ENCODE data around the gene DOC2B.
"Not testable (repeated sequence)": the region's sequence is repeated elsewhere in the genome, so short reads cannot be mapped to it uniquely, and the experiment has no call there.

GRCh38 chr17:201736-202135, 20.3 kb upstream of the DOC2B start:
- not testable (repeated sequence) for TF ChIP-seq POLR2AphosphoS5, CTCF (IDR thresholded peaks at IDR 0.05)

Data from sigmoid colon (tissue), 4 donors.